ENCODE data around the gene PRDM16.

DNA sequence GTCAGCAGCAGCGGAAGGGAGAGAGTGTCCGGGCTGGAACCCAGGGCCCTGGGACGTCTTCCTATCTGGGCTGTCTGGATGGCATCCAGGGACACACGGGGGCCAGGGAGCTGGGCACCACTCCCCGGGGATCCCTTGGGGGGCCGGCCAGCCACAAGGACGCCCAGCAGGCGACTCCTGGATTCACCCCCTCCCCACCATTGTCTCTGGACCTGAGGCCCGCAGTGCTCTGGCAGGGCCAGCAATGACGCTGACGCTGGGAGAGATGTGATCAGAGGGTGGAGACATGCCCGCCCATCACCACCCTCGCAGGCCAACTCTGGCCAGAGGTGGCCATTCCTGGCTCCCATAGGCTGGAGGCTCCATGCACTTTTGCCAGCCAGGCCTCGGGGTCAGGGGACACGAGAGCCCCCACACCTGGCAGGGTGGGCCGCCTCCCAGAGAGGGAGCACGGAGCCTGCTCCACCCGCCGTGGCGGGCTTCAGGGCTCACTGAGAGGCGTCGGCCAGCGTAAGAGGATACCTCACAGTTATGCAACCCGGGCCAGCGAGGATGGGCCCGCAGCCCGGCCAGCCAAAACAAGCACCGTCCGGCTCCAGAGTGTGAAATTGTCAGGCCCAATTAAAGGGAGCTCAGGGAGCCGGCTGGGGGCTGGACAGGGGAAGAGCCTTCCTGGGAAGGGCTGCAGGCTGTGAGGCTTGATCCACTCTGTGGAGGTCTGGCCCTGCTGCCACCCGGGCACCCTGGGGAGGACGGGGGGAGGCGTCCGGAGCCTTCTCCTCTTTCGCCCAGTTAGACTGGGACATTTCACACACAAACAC, 37.4 kb upstream of the PRDM16 start:
- TF ChIP-seq, protein P1, sequence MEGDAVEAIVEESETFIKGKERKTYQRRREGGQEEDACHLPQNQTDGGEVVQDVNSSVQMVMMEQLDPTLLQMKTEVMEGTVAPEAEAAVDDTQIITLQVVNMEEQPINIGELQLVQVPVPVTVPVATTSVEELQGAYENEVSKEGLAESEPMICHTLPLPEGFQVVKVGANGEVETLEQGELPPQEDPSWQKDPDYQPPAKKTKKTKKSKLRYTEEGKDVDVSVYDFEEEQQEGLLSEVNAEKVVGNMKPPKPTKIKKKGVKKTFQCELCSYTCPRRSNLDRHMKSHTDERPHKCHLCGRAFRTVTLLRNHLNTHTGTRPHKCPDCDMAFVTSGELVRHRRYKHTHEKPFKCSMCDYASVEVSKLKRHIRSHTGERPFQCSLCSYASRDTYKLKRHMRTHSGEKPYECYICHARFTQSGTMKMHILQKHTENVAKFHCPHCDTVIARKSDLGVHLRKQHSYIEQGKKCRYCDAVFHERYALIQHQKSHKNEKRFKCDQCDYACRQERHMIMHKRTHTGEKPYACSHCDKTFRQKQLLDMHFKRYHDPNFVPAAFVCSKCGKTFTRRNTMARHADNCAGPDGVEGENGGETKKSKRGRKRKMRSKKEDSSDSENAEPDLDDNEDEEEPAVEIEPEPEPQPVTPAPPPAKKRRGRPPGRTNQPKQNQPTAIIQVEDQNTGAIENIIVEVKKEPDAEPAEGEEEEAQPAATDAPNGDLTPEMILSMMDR (conservative IDR thresholded peaks at IDR 0.05; ENCODE audit: low read length): no peak
- no peak for TF ChIP-seq EZH2phosphoT487 (IDR thresholded peaks at IDR 0.05; ENCODE audit: borderline replicate concordance)
